Fibroblast of lung (primary cell): Measurements from ENCODE around the gene CLDN9. TPM values are rescaled to one million over a fixed set of nuclear protein-coding genes. Genes with fewer than 3 reads are reported as not detected.

Experiments used
- DNase-seq, 2 donors: peaks; one replicate each; pipeline versions ENCODE4 v3.0.0 to v3.0.0-alpha.2; 2010; ENCODE audit warnings: low read depth in 2 of 2
- H2AFZ ChIP-seq: 2 replicates; pipeline ENCODE4 v1.5.1; 2012; ENCODE audit warnings: low read length, control low read depth, inconsistent platforms
- H3K27ac ChIP-seq: 2 replicates; pipeline ENCODE4 v1.5.1; 2011; ENCODE audit warnings: low read length, control low read depth; ENCODE audit not compliant: insufficient read depth
- H3K27me3 ChIP-seq: 2 replicates; pipeline ENCODE4 v1.5.1; 2011; ENCODE audit warnings: mild to moderate bottlenecking, low read length; ENCODE audit not compliant: control insufficient read depth, insufficient read depth
- H3K36me3 ChIP-seq: 2 replicates; pipeline ENCODE4 v1.5.1; 2011; ENCODE audit warnings: low read length; ENCODE audit not compliant: control insufficient read depth, insufficient read depth
- H3K4me1 ChIP-seq: 2 replicates; pipeline ENCODE4 v1.5.1; 2011; ENCODE audit warnings: low read length; ENCODE audit not compliant: control insufficient read depth, insufficient read depth; ENCODE audit errors: extremely low read depth
- H3K4me2 ChIP-seq: 2 replicates; pipeline ENCODE4 v1.5.1; 2011; ENCODE audit warnings: low read length, control low read depth; ENCODE audit not compliant: insufficient read depth; ENCODE audit errors: extremely low read depth
- H3K4me3 ChIP-seq, 4 experiments: fragments of 200-600 bp in 1 of 4; sonication (generic) in 1 of 4; replicated peaks in 1 of 4; 2 replicates each; pipeline ENCODE4 v1.5.1; 2011 to 2016; ENCODE audit warnings: low read length in 4 of 4, low read depth in 3 of 4, mild to moderate bottlenecking in 3 of 4, control low read depth in 2 of 4, inconsistent platforms in 1 of 4, mixed read lengths in 1 of 4; ENCODE audit not compliant: insufficient read depth in 1 of 4; ENCODE audit errors: control extremely low read depth in 1 of 4
- H3K79me2 ChIP-seq: 2 replicates; pipeline ENCODE4 v1.5.1; 2012; ENCODE audit warnings: mild to moderate bottlenecking, low read length, inconsistent platforms; ENCODE audit not compliant: control insufficient read depth, insufficient read depth
- H3K9ac ChIP-seq: 2 replicates; pipeline ENCODE4 v1.5.1; 2011; ENCODE audit warnings: mild to moderate bottlenecking, low read length, control low read depth; ENCODE audit not compliant: insufficient read depth
- H3K9me3 ChIP-seq: 2 replicates; pipeline ENCODE4 v1.5.1; 2012; ENCODE audit warnings: low read depth, low read length; ENCODE audit not compliant: control insufficient read depth, insufficient read depth
- H4K20me1 ChIP-seq: 2 replicates; pipeline ENCODE4 v1.5.1; 2011; ENCODE audit warnings: low read length; ENCODE audit not compliant: control insufficient read depth, insufficient read depth; ENCODE audit errors: extremely low read depth
- CTCF ChIP-seq, 2 donors: IDR thresholded peaks in 1 of 2; conservative IDR thresholded peaks in 1 of 2; 1 replicate in 1 of 2; 2 replicates in 1 of 2; pipeline ENCODE4 v1.5.1; 2011 to 2012; ENCODE audit warnings: low read length in 2 of 2, control low read depth in 1 of 2, inconsistent platforms in 1 of 2, low read depth in 1 of 2, mild to moderate bottlenecking in 1 of 2
- EZH2 ChIP-seq: IDR thresholded peaks from 2 replicates; pipeline ENCODE4 v1.5.1; 2012; ENCODE audit warnings: low read length, control low read depth, mild to moderate bottlenecking; ENCODE audit errors: missing control alignments
- polyA plus RNA-seq, 2 donors: library from polyadenylated mRNA; depleted of rRNA in 1 of 2; stranded (reverse) in 1 of 2; unstranded in 1 of 2; fragments of >200 nt; gene quantifications; 2 replicates each; pipeline ENCODE4 v1.2.1, GENCODE V29; 2011 to 2012; ENCODE audit warnings: missing spikeins in 1 of 2
- total RNA-seq: library from RNA; depleted of rRNA; stranded (reverse); fragments of >200 nt; gene quantifications from 2 replicates; pipeline ENCODE4 v1.2.1, GENCODE V29; 2014

Gene CLDN9
- total and polyA plus RNA-seq, 2 donors (not counting 1 experiment from before 2014, with no cell fraction given): not detected

GRCh38 chr16:2967211-2967631 is 45.5 kb upstream of the CLDN9 start:
- no peak overlapping the region for H3K27ac ChIP-seq
- no peaks in the 10 kb centered on the region for H3K79me2 ChIP-seq
- H3K4me1 ChIP-seq: peaks cover 2% of the 10 kb centered on the region
- no peak overlapping the region for H2AFZ ChIP-seq
- H3K4me2 ChIP-seq: no peak overlapping the region
- no peak overlapping the region for H3K9ac ChIP-seq
- no peaks in the 10 kb centered on the region for H3K9me3 ChIP-seq
- no peak overlapping the region for H3K4me3 ChIP-seq
- no peak for DNase-seq
- no peaks in the 10 kb centered on the region for H3K36me3 ChIP-seq
- peaks cover 47% of the 10 kb centered on the region for H3K27me3 ChIP-seq
- no peaks in the 10 kb centered on the region for H4K20me1 ChIP-seq
- no peak for TF ChIP-seq EZH2
- no peak for TF ChIP-seq CTCF (conservative IDR thresholded peaks at IDR 0.05 in 1 of 2, IDR thresholded peaks at IDR 0.05 in 1 of 2; ENCODE audit: low read depth in 1 of 2, low read length in 2 of 2)

GRCh38 chr16:2967721-2968161 is 45.0 kb upstream of the CLDN9 start:
- H3K79me2 ChIP-seq: no peaks in the 10 kb centered on the region
- H3K9me3 ChIP-seq: no peaks in the 10 kb centered on the region
- no peaks in the 10 kb centered on the region for H3K36me3 ChIP-seq
- no peak overlapping the region for H3K4me2 ChIP-seq
- peaks cover 2% of the 10 kb centered on the region for H3K4me1 ChIP-seq
- H3K27me3 ChIP-seq: peaks cover 42% of the 10 kb centered on the region
- no peaks in the 10 kb centered on the region for H4K20me1 ChIP-seq
- no peak for DNase-seq
- H2AFZ ChIP-seq: no peak overlapping the region
- H3K27ac ChIP-seq: no peak overlapping the region
- H3K9ac ChIP-seq: no peak overlapping the region
- H3K4me3 ChIP-seq: no peak overlapping the region
- no peak for TF ChIP-seq EZH2
- no peak for TF ChIP-seq CTCF (conservative IDR thresholded peaks at IDR 0.05 in 1 of 2, IDR thresholded peaks at IDR 0.05 in 1 of 2; ENCODE audit: low read depth in 1 of 2, low read length in 2 of 2)

- Histone ChIP-seq H3K9ac (no peak overlapping the region), H3K79me2 (no peaks in the 10 kb centered on the region), H2AFZ (no peak overlapping the region), H3K9me3 (no peaks in the 10 kb centered on the region), H3K4me3 (no peak overlapping the region), H3K27me3 (peaks cover 38% of the 10 kb centered on the region), H4K20me1 (no peaks in the 10 kb centered on the region), H3K27ac (no peak overlapping the region), H3K4me2 (no peak overlapping the region), H3K4me1 (peaks cover 2% of the 10 kb centered on the region), H3K36me3 (no peaks in the 10 kb centered on the region)
- TF ChIP-seq CTCF (conservative IDR thresholded peaks at IDR 0.05 in 1 of 2, IDR thresholded peaks at IDR 0.05 in 1 of 2; ENCODE audit: low read depth in 1 of 2, low read length in 2 of 2): no peak
- TF ChIP-seq EZH2: no peak
- no peak for DNase-seq
Measured at GRCh38 chr16:2968368-2968737, 44.4 kb upstream of the CLDN9 start.
